ENCODE data around the gene PUS3.

Gene PUS3

GRCh38 chr11:125892071-125892470, 10.9 kb downstream of the PUS3 start:
- H3K27me3 ChIP-seq (replicated peaks; ENCODE audit: control insufficient read depth, insufficient read depth, low read length, poor library complexity, severe bottlenecking): no peaks in the 10 kb centered on the region
- no peak for DNase-seq
- H3K4me3 ChIP-seq (ENCODE audit: insufficient read depth, low read depth, low read length, poor library complexity, severe bottlenecking): no peak overlapping the region
- no peak overlapping the region for H3K27ac ChIP-seq (ENCODE audit: insufficient read depth, low read length, poor library complexity, severe bottlenecking)
- no peaks in the 10 kb centered on the region for H3K9me3 ChIP-seq (ENCODE audit: control insufficient read depth, low read length)
- peaks cover 11% of the 10 kb centered on the region for H3K36me3 ChIP-seq (ENCODE audit: control insufficient read depth, insufficient read depth, low read length)
- peaks cover 7% of the 10 kb centered on the region for H3K4me1 ChIP-seq (ENCODE audit: control insufficient read depth, insufficient read depth, low read length, poor library complexity, severe bottlenecking)

- H3K4me1 ChIP-seq (ENCODE audit: control insufficient read depth, insufficient read depth, low read length, poor library complexity, severe bottlenecking): peaks cover 11% of the 10 kb centered on the region
- H3K4me3 ChIP-seq (ENCODE audit: insufficient read depth, low read depth, low read length, poor library complexity, severe bottlenecking): no peak overlapping the region
- H3K36me3 ChIP-seq (ENCODE audit: control insufficient read depth, insufficient read depth, low read length): peaks cover 10% of the 10 kb centered on the region
- H3K27ac ChIP-seq (ENCODE audit: insufficient read depth, low read length, poor library complexity, severe bottlenecking): no peak overlapping the region
- no peaks in the 10 kb centered on the region for H3K27me3 ChIP-seq (replicated peaks; ENCODE audit: control insufficient read depth, insufficient read depth, low read length, poor library complexity, severe bottlenecking)
- DNase-seq: no peak
- no peaks in the 10 kb centered on the region for H3K9me3 ChIP-seq (ENCODE audit: control insufficient read depth, low read length)
Measured at GRCh38 chr11:125890447-125891100, 12.4 kb downstream of the PUS3 start.

- no peaks in the 10 kb centered on the region for H3K9me3 ChIP-seq (ENCODE audit: control insufficient read depth, low read length)
- no peaks in the 10 kb centered on the region for H3K36me3 ChIP-seq (ENCODE audit: control insufficient read depth, insufficient read depth, low read length)
- H3K4me3 ChIP-seq (ENCODE audit: insufficient read depth, low read depth, low read length, poor library complexity, severe bottlenecking): peak within 1 kb of the TSS; percentile 70
- peak; percentile 94 to 98 (median 94) for DNase-seq
- no peaks in the 10 kb centered on the region for H3K27me3 ChIP-seq (replicated peaks; ENCODE audit: control insufficient read depth, insufficient read depth, low read length, poor library complexity, severe bottlenecking)
- H3K27ac ChIP-seq (ENCODE audit: insufficient read depth, low read length, poor library complexity, severe bottlenecking): peak within 1 kb of the TSS; percentile 73
- H3K4me1 ChIP-seq (ENCODE audit: control insufficient read depth, insufficient read depth, low read length, poor library complexity, severe bottlenecking): peaks cover 11% of the 10 kb centered on the region
Measured at GRCh38 chr11:125887373-125888324, 15.4 kb downstream of the PUS3 start, which contains the start of gene HYLS1. Gene HYLS1, plus strand, starts transcription at chr11:125887668. Its CDS starts 11,701 bp downstream, at chr11:125899369.

GRCh38 chr11:125886997-125887372, 16.0 kb downstream of the PUS3 start:
- H3K4me1 ChIP-seq (ENCODE audit: control insufficient read depth, insufficient read depth, low read length, poor library complexity, severe bottlenecking): peaks cover 11% of the 10 kb centered on the region
- H3K27ac ChIP-seq (ENCODE audit: insufficient read depth, low read length, poor library complexity, severe bottlenecking): peak overlapping the region; percentile 73
- H3K4me3 ChIP-seq (ENCODE audit: insufficient read depth, low read depth, low read length, poor library complexity, severe bottlenecking): peak overlapping the region; percentile 70
- no peaks in the 10 kb centered on the region for H3K36me3 ChIP-seq (ENCODE audit: control insufficient read depth, insufficient read depth, low read length)
- H3K9me3 ChIP-seq (ENCODE audit: control insufficient read depth, low read length): no peaks in the 10 kb centered on the region
- no peak for DNase-seq
- H3K27me3 ChIP-seq (replicated peaks; ENCODE audit: control insufficient read depth, insufficient read depth, low read length, poor library complexity, severe bottlenecking): no peaks in the 10 kb centered on the region

GRCh38 chr11:125883375-125883774, 19.6 kb downstream of the PUS3 start:
- Histone ChIP-seq H3K27me3 (replicated peaks; ENCODE audit: control insufficient read depth, insufficient read depth, low read length, poor library complexity, severe bottlenecking) (no peaks in the 10 kb centered on the region), H3K36me3 (ENCODE audit: control insufficient read depth, insufficient read depth, low read length) (no peaks in the 10 kb centered on the region), H3K4me1 (ENCODE audit: control insufficient read depth, insufficient read depth, low read length, poor library complexity, severe bottlenecking) (peaks cover 11% of the 10 kb centered on the region), H3K4me3 (ENCODE audit: insufficient read depth, low read depth, low read length, poor library complexity, severe bottlenecking) (no peak overlapping the region), H3K9me3 (ENCODE audit: control insufficient read depth, low read length) (no peaks in the 10 kb centered on the region), H3K27ac (ENCODE audit: insufficient read depth, low read length, poor library complexity, severe bottlenecking) (no peak overlapping the region)
- no peak for DNase-seq

GRCh38 chr11:125881291-125881690, 21.7 kb downstream of the PUS3 start:
- Histone ChIP-seq H3K27me3 (replicated peaks; ENCODE audit: control insufficient read depth, insufficient read depth, low read length, poor library complexity, severe bottlenecking) (no peaks in the 10 kb centered on the region), H3K27ac (ENCODE audit: insufficient read depth, low read length, poor library complexity, severe bottlenecking) (no peak overlapping the region), H3K4me3 (ENCODE audit: insufficient read depth, low read depth, low read length, poor library complexity, severe bottlenecking) (no peak overlapping the region), H3K36me3 (ENCODE audit: control insufficient read depth, insufficient read depth, low read length) (no peaks in the 10 kb centered on the region), H3K4me1 (ENCODE audit: control insufficient read depth, insufficient read depth, low read length, poor library complexity, severe bottlenecking) (no peaks in the 10 kb centered on the region), H3K9me3 (ENCODE audit: control insufficient read depth, low read length) (no peaks in the 10 kb centered on the region)
- DNase-seq: no peak

GRCh38 chr11:125874556-125875124, 28.4 kb downstream of the PUS3 start:
- Histone ChIP-seq H3K27me3 (replicated peaks; ENCODE audit: control insufficient read depth, insufficient read depth, low read length, poor library complexity, severe bottlenecking) (peaks cover 2% of the 10 kb centered on the region), H3K36me3 (ENCODE audit: control insufficient read depth, insufficient read depth, low read length) (no peaks in the 10 kb centered on the region), H3K9me3 (ENCODE audit: control insufficient read depth, low read length) (no peaks in the 10 kb centered on the region), H3K27ac (ENCODE audit: insufficient read depth, low read length, poor library complexity, severe bottlenecking) (no peak overlapping the region), H3K4me1 (ENCODE audit: control insufficient read depth, insufficient read depth, low read length, poor library complexity, severe bottlenecking) (no peaks in the 10 kb centered on the region), H3K4me3 (ENCODE audit: insufficient read depth, low read depth, low read length, poor library complexity, severe bottlenecking) (no peak overlapping the region)
- peak in 1 of 3 donors; percentile 7 for DNase-seq

GRCh38 chr11:125873881-125874555, 29.0 kb downstream of the PUS3 start:
- no peak for DNase-seq
- Histone ChIP-seq H3K9me3 (ENCODE audit: control insufficient read depth, low read length) (no peaks in the 10 kb centered on the region), H3K27me3 (replicated peaks; ENCODE audit: control insufficient read depth, insufficient read depth, low read length, poor library complexity, severe bottlenecking) (peaks cover 2% of the 10 kb centered on the region), H3K4me1 (ENCODE audit: control insufficient read depth, insufficient read depth, low read length, poor library complexity, severe bottlenecking) (no peaks in the 10 kb centered on the region), H3K27ac (ENCODE audit: insufficient read depth, low read length, poor library complexity, severe bottlenecking) (no peak overlapping the region), H3K4me3 (ENCODE audit: insufficient read depth, low read depth, low read length, poor library complexity, severe bottlenecking) (no peak overlapping the region), H3K36me3 (ENCODE audit: control insufficient read depth, insufficient read depth, low read length) (no peaks in the 10 kb centered on the region)

GRCh38 chr11:125872138-125872491, 30.9 kb downstream of the PUS3 start:
- no peaks in the 10 kb centered on the region for H3K4me1 ChIP-seq (ENCODE audit: control insufficient read depth, insufficient read depth, low read length, poor library complexity, severe bottlenecking)
- H3K27me3 ChIP-seq (replicated peaks; ENCODE audit: control insufficient read depth, insufficient read depth, low read length, poor library complexity, severe bottlenecking): peaks cover 2% of the 10 kb centered on the region
- no peak overlapping the region for H3K4me3 ChIP-seq (ENCODE audit: insufficient read depth, low read depth, low read length, poor library complexity, severe bottlenecking)
- H3K36me3 ChIP-seq (ENCODE audit: control insufficient read depth, insufficient read depth, low read length): no peaks in the 10 kb centered on the region
- DNase-seq: no peak
- no peaks in the 10 kb centered on the region for H3K9me3 ChIP-seq (ENCODE audit: control insufficient read depth, low read length)
- no peak overlapping the region for H3K27ac ChIP-seq (ENCODE audit: insufficient read depth, low read length, poor library complexity, severe bottlenecking)
